K562 (cell line): ENCODE results near the gene GLRA3. TPM values are rescaled to one million over a fixed set of nuclear protein-coding genes. Genes with fewer than 3 reads are reported as not detected.
"Not testable (repeated sequence)": the region's sequence is repeated elsewhere in the genome, so short reads cannot be mapped to it uniquely, and the experiment has no call there.

ENCODE experiments used
- ATAC-seq: fragments of 200-7000 bp; cut with Tn5 transposase; 3 replicates; pipeline ENCODE4 v1.9.1; 2020; ENCODE audit warnings: moderate library complexity
- BruUV-seq: library from RNA; stranded (reverse); fragments of 400-500 nt; replicated peaks from 2 replicates; lab custom pipeline; 2021; lab: Mats Ljungman, UMichigan
- CTCF ChIA-PET: fragments of 300-600 bp; formaldehyde crosslinking; extraction: SDS; loops from one replicate; lab custom pipeline; 2021; ENCODE audit warnings: low intra/inter-chr PET ratio; lab: Yijun Ruan, JAX
- POLR2A ChIA-PET: fragments of 300-600, 350-650 bp; sonication (Branson Sonifier 250); formaldehyde crosslinking; extraction: SDS; loops from one replicate; lab custom pipeline; 2021; ENCODE audit warnings: antibody characterized with exemption, inconsistent platforms; lab: Yijun Ruan, JAX
- DNase-seq, 4 experiments: peaks; one replicate each; pipeline versions ENCODE4 v3.0.0 to v3.0.0-alpha.2; 2011 to 2018; ENCODE audit warnings: low spot score in 3 of 4, mixed read lengths in 3 of 4; ENCODE audit errors: extremely low read depth in 1 of 4
- FAIRE-seq: peaks from 2 replicates; lab custom pipeline; 2011; peaks lifted over from hg19 to GRCh38; lab: Jason Lieb, UNC
- H2AFZ ChIP-seq: 2 replicates; pipeline ENCODE4 v1.6.0; 2011; ENCODE audit warnings: low read depth, low read length, control low read depth, inconsistent platforms
- H3K27ac ChIP-seq: fragments of 200-600 bp; 3 replicates; pipeline ENCODE4 v1.8.0; 2011; ENCODE audit warnings: low read depth, mild to moderate bottlenecking, control low read depth, inconsistent platforms, low read length, moderate library complexity, mixed read lengths; ENCODE audit errors: extremely low read depth
- H3K27me3 ChIP-seq, 2 experiments: fragments of 300-600 bp in 1 of 2; 2 replicates in 1 of 2; 3 replicates in 1 of 2; pipeline versions ENCODE4 v1.6.0 to v1.8.0; 2011; ENCODE audit warnings: inconsistent platforms in 2 of 2, low read length in 2 of 2, mild to moderate bottlenecking in 1 of 2, mixed read lengths in 1 of 2, moderate library complexity in 1 of 2; ENCODE audit not compliant: control insufficient read depth in 2 of 2, insufficient read depth in 2 of 2
- H3K36me3 ChIP-seq: fragments of 300-600 bp; 3 replicates; pipeline ENCODE4 v1.8.0; 2011; ENCODE audit warnings: mild to moderate bottlenecking, low read length, inconsistent platforms; ENCODE audit not compliant: control insufficient read depth, insufficient read depth
- H3K4me1 ChIP-seq, 2 experiments: fragments of 200-600 bp in 1 of 2; replicated peaks in 1 of 2; 2 replicates in 1 of 2; 3 replicates in 1 of 2; pipeline versions ENCODE4 v1.5.1 to v1.8.0; 2011; ENCODE audit warnings: inconsistent platforms in 2 of 2, low read length in 2 of 2, mild to moderate bottlenecking in 1 of 2, mixed read lengths in 1 of 2, moderate library complexity in 1 of 2; ENCODE audit not compliant: control insufficient read depth in 2 of 2, insufficient read depth in 2 of 2
- H3K4me2 ChIP-seq: 2 replicates; pipeline ENCODE4 v1.6.1; 2011; ENCODE audit warnings: low read length, control low read depth, inconsistent platforms, mixed read lengths; ENCODE audit not compliant: insufficient read depth
- H3K4me3 ChIP-seq: fragments of 200-600 bp; sonication (generic), shearing (Covaris generic); 2 replicates; pipeline ENCODE4 v1.5.1; 2016; ENCODE audit warnings: control low read depth, inconsistent platforms
- H3K79me2 ChIP-seq: fragments of 200-600 bp; 3 replicates; pipeline ENCODE4 v1.8.0; 2011; ENCODE audit warnings: low read length, inconsistent platforms; ENCODE audit not compliant: control insufficient read depth, insufficient read depth
- H3K9ac ChIP-seq, 2 experiments: 2 replicates each; pipeline versions ENCODE4 v1.6.0 to v1.6.1; 2011; ENCODE audit warnings: low read depth in 2 of 2, low read length in 2 of 2, control low read depth in 1 of 2, inconsistent platforms in 1 of 2, mild to moderate bottlenecking in 1 of 2, mixed read lengths in 1 of 2; ENCODE audit not compliant: insufficient read depth in 1 of 2
- H3K9me1 ChIP-seq: one replicate; pipeline ENCODE4 v1.6.0; 2011; ENCODE audit warnings: inconsistent platforms, mild to moderate bottlenecking, low read length, moderate library complexity; ENCODE audit not compliant: control insufficient read depth, insufficient read depth
- H3K9me3 ChIP-seq: replicated peaks from 2 replicates; pipeline ENCODE4 v1.5.1; 2011; ENCODE audit warnings: low read depth, low read length, inconsistent platforms; ENCODE audit not compliant: control insufficient read depth, insufficient read depth
- H4K20me1 ChIP-seq: replicated peaks from 2 replicates; pipeline ENCODE4 v1.6.1; 2011; ENCODE audit warnings: low read length, inconsistent platforms, mixed read lengths; ENCODE audit not compliant: control insufficient read depth, insufficient read depth
- CHAMP1 ChIP-seq: fragments of 450-650 bp; IDR thresholded peaks from 2 replicates; pipeline ENCODE4 v1.6.1; 2016; ENCODE audit warnings: mild to moderate bottlenecking
- NKRF ChIP-seq: fragments of 450-650 bp; IDR thresholded peaks from 2 replicates; pipeline ENCODE4 v1.6.1; 2016; ENCODE audit warnings: borderline replicate concordance
- WGBS: fragments of 100-300 bp; shearing (Covaris generic); methylation state at CpG from one replicate; pipeline ENCODE4 v1.1.6; 2016; ENCODE audit warnings: low coverage, mixed read lengths; ENCODE audit not compliant: insufficient coverage; ENCODE audit errors: missing lambda C conversion rate; 5-methylcytosine and 5-hydroxymethylcytosine counted together
- in situ Hi-C: fragments of 300-500 bp; cut with MboI; formaldehyde crosslinking; loops from 4 replicates; pipeline ENCODE4 v1.15.0; 2018; ENCODE audit warnings: inconsistent platforms, mixed read lengths
- intact Hi-C: fragments of 100-400 bp; cut with micrococcal nuclease; formaldehyde crosslinking; loops from 2 replicates; pipeline ENCODE4 v1.14.2; 2022
- polyA plus RNA-seq, 8 experiments: library from polyadenylated mRNA; depleted of rRNA in 4 of 8; stranded (reverse) in 5 of 8; unstranded in 3 of 8; fragments of >200 nt; fragmentation: Nextera tagmentation in 2 of 8; fragmentation: Illumina TruSeq in 1 of 8; extraction: Ambion mirVana in 2 of 8; extraction: Trizol in 1 of 8; gene quantifications; 2 replicates each; pipeline versions ENCODE4 v1.2.1 to v1.2.3, GENCODE V29; 2011 to 2014; ENCODE audit warnings: inconsistent platforms in 1 of 8, missing spikeins in 1 of 8
- total RNA-seq, 7 experiments: library from RNA; depleted of rRNA in 6 of 7; stranded (reverse); fragments of >200 nt in 6 of 7; fragmentation: Illumina TruSeq in 2 of 7; extraction: Trizol in 2 of 7; gene quantifications; 2 replicates each; pipeline versions ENCODE4 v1.2.1 to v1.2.3, GENCODE V29; 2011 to 2021; ENCODE audit warnings: low replicate concordance in 1 of 7

GLRA3 gene
- total and polyA plus RNA-seq, 9 of the 15 experiments (the other 6 are each of a cell fraction or from before 2014, with no cell fraction given): 0.06 to 0.14 (median 0.08) TPM; not detected in 2

GRCh38 chr4:174696657-174697056 is 132.4 kb downstream of the GLRA3 start:
- no peak for DNase-seq
- no peaks in the 10 kb centered on the region for H3K9me1 ChIP-seq
- H3K27me3 ChIP-seq: no peaks in the 10 kb centered on the region
- H3K4me2 ChIP-seq: no peak overlapping the region
- ATAC-seq: peak; percentile 57; the same call in 1 of the 3 replicates
- TF ChIP-seq NKRF: no peak
- 0 out of 2 replicates have a peak, but pooled peaks have one; percentile 47 for TF ChIP-seq CHAMP1
- TF ChIP-seq, all 486 proteins: peak for 1
- BruUV-seq: no TSS peak
- Histone ChIP-seq H3K27ac (no peak overlapping the region), H3K9ac (no peak overlapping the region), H3K4me3 (no peak overlapping the region), H3K9me3 (no peaks in the 10 kb centered on the region), H3K79me2 (no peaks in the 10 kb centered on the region), H3K4me1 (no peaks in the 10 kb centered on the region), H4K20me1 (no peaks in the 10 kb centered on the region), H3K36me3 (no peaks in the 10 kb centered on the region), H2AFZ (peak overlapping the region; percentile 30)
- FAIRE-seq: no peak
- POLR2A ChIA-PET: interaction anchor here (1.0 kb wide), 1 partner anchor 50 kb away, joined by 3 read pairs; no protein-coding TSS in a partner anchor
- CTCF ChIA-PET: no interaction called here
- in situ Hi-C loops: no loop called here
- intact Hi-C loops: no loop called here

GRCh38 chr4:174691876-174692275 is 137.2 kb downstream of the GLRA3 start:
- H2AFZ ChIP-seq, POLR2A ChIA-PET, H3K27me3 ChIP-seq, CTCF ChIA-PET, H3K4me3 ChIP-seq, H4K20me1 ChIP-seq, DNase-seq, BruUV-seq, ATAC-seq, FAIRE-seq, H3K4me1 ChIP-seq, H3K9ac ChIP-seq, intact Hi-C loops, in situ Hi-C loops, H3K27ac ChIP-seq, H3K79me2 ChIP-seq, H3K36me3 ChIP-seq, H3K9me1 ChIP-seq, H3K4me2 ChIP-seq: not testable (repeated sequence)
- 73% methylated on average over 6 of the region's 24 CpGs for WGBS
- H3K9me3 ChIP-seq: peaks cover 11% of the 10 kb centered on the region
